HCT116 (cell line): ENCODE results near the gene PLN. TPM values are rescaled to one million over a fixed set of nuclear protein-coding genes. Genes with fewer than 3 reads are reported as not detected.

Experiments
- ATAC-seq: fragments of 200-7000 bp; cut with Tn5 transposase; 2 replicates; pipeline ENCODE4 v1.9.1; 2020; ENCODE audit warnings: mild to moderate bottlenecking, moderate library complexity
- BruUV-seq: library from RNA; stranded (reverse); fragments of 400-500 nt; replicated peaks from 2 replicates; lab custom pipeline; 2021; lab: Mats Ljungman, UMichigan
- CTCF ChIA-PET: fragments of 300-600 bp; sonication (Branson Sonifier 250); formaldehyde crosslinking; loops from one replicate; lab custom pipeline; 2021; ENCODE audit warnings: antibody characterized with exemption; lab: Charles Lee
- POLR2A ChIA-PET: fragments of 300-600, 350-600 bp; sonication (Branson Sonifier 250); formaldehyde crosslinking; loops from one replicate; lab custom pipeline; 2021; ENCODE audit warnings: antibody characterized with exemption; lab: Charles Lee
- RAD21 ChIA-PET, 2 experiments: fragments of 300-600 bp; sonication (Branson Sonifier 250); formaldehyde crosslinking; loops; one replicate each; lab custom pipeline; 2023; ENCODE audit warnings: low total read pairs in 2 of 2; ENCODE audit not compliant: uncharacterized antibody in 2 of 2, unreplicated experiment in 2 of 2, low non-redundant PET in 1 of 2; lab: Charles Lee
- DNase-seq: peaks from one replicate; pipeline ENCODE4 v3.0.0-alpha.2; 2010; ENCODE audit warnings: low read depth, low spot score
- H2AFZ ChIP-seq: fragments of 200-600 bp; shearing (Covaris generic), sonication (generic); 2 replicates; pipeline ENCODE4 v1.6.1; 2017; ENCODE audit warnings: low read depth, mixed run types, mixed read lengths, antibody characterized with exemption, low read length; ENCODE audit not compliant: poor library complexity, severe bottlenecking
- H3K27ac ChIP-seq: 2 replicates; pipeline ENCODE4 v1.5.1; 2012; ENCODE audit warnings: low read depth, low read length
- H3K27me3 ChIP-seq: fragments of 200-600 bp; sonication (generic); 2 replicates; pipeline ENCODE4 v1.6.1; 2016; ENCODE audit warnings: mixed run types, low read length, mixed read lengths; ENCODE audit not compliant: insufficient read depth
- H3K36me3 ChIP-seq, 2 experiments: fragments of 200-500 bp in 1 of 2; fragments of 200-600 bp in 1 of 2; sonication (Bioruptor generic) in 1 of 2; sonication (generic) in 1 of 2; 2 replicates each; pipeline versions ENCODE4 v1.5.1 to v1.6.1; 2014 to 2016; ENCODE audit warnings: low read length in 2 of 2, inconsistent platforms in 1 of 2, mixed read lengths in 1 of 2, mixed run types in 1 of 2; ENCODE audit not compliant: insufficient read depth in 2 of 2, control insufficient read depth in 1 of 2
- H3K4me1 ChIP-seq, 2 experiments: fragments of 200-600 bp in 1 of 2; sonication (generic) in 1 of 2; 2 replicates each; pipeline versions ENCODE4 v1.5.1 to v1.6.1; 2012 to 2017; ENCODE audit warnings: low read length in 2 of 2, inconsistent platforms in 1 of 2, mild to moderate bottlenecking in 1 of 2, mixed read lengths in 1 of 2, mixed run types in 1 of 2, moderate library complexity in 1 of 2; ENCODE audit not compliant: insufficient read depth in 2 of 2, control insufficient read depth in 1 of 2
- H3K4me2 ChIP-seq: fragments of 200-600 bp; sonication (generic); 2 replicates; pipeline ENCODE4 v1.6.1; 2017; ENCODE audit warnings: mixed run types, low read length, mixed read lengths
- H3K4me3 ChIP-seq, 2 experiments: fragments of 200-600 bp in 1 of 2; sonication (generic) in 1 of 2; replicated peaks in 1 of 2; 2 replicates each; pipeline ENCODE4 v1.5.1; 2011 to 2016; ENCODE audit warnings: low read length in 2 of 2, control low read depth in 1 of 2, low read depth in 1 of 2, mild to moderate bottlenecking in 1 of 2, mixed read lengths in 1 of 2, mixed run types in 1 of 2
- H3K79me2 ChIP-seq: fragments of 200-600 bp; sonication (generic); 2 replicates; pipeline ENCODE4 v1.6.1; 2017; ENCODE audit warnings: mild to moderate bottlenecking, mixed run types, low read length, moderate library complexity, mixed read lengths; ENCODE audit not compliant: insufficient read depth
- H3K9ac ChIP-seq: fragments of 200-600 bp; sonication (generic); 2 replicates; pipeline ENCODE4 v1.6.1; 2016; ENCODE audit warnings: low read length, mixed read lengths
- H3K9me2 ChIP-seq: fragments of 200-600 bp; sonication (generic), shearing (Covaris generic); 2 replicates; pipeline ENCODE4 v1.6.1; 2017; ENCODE audit warnings: mixed run types, mild to moderate bottlenecking, moderate library complexity; ENCODE audit not compliant: insufficient read depth
- H3K9me3 ChIP-seq, 2 experiments: fragments of 200-500 bp in 1 of 2; fragments of 200-600 bp in 1 of 2; sonication (Bioruptor generic) in 1 of 2; sonication (generic) in 1 of 2; 2 replicates each; pipeline ENCODE4 v1.6.1; 2014 to 2017; ENCODE audit warnings: low read length in 2 of 2, mixed read lengths in 2 of 2, inconsistent platforms in 1 of 2, low read depth in 1 of 2, mild to moderate bottlenecking in 1 of 2, mixed run types in 1 of 2, moderate library complexity in 1 of 2; ENCODE audit not compliant: control insufficient read depth in 1 of 2, insufficient read depth in 1 of 2
- H4K20me1 ChIP-seq: fragments of 200-600 bp; sonication (generic), shearing (Covaris generic); 2 replicates; pipeline ENCODE4 v1.6.1; 2017; ENCODE audit warnings: mixed run types, mild to moderate bottlenecking, moderate library complexity; ENCODE audit not compliant: insufficient read depth
- EGR1 ChIP-seq: IDR thresholded peaks from 2 replicates; pipeline ENCODE4 v1.6.1; 2012; ENCODE audit warnings: low read depth
- EZH2 ChIP-seq: fragments of 200-600 bp; sonication (generic); IDR thresholded peaks from 2 replicates; pipeline ENCODE4 v1.6.1; 2017; ENCODE audit warnings: antibody characterized with exemption, mixed run types
- FOSL1 ChIP-seq: IDR thresholded peaks from 2 replicates; pipeline ENCODE4 v1.6.1; 2012; ENCODE audit warnings: low read depth
- MAX ChIP-seq: IDR thresholded peaks from 2 replicates; pipeline ENCODE4 v1.6.1; 2012
- POLR2A ChIP-seq: IDR thresholded peaks from 2 replicates; pipeline ENCODE4 v1.7.0; 2011; ENCODE audit warnings: borderline replicate concordance; ENCODE audit not compliant: insufficient read depth, insufficient read length; ENCODE audit errors: extremely low read depth
- RAD21 ChIP-seq: IDR thresholded peaks from 2 replicates; pipeline ENCODE4 v1.6.1; 2012; ENCODE audit warnings: low read depth, mild to moderate bottlenecking
- REST ChIP-seq: IDR thresholded peaks from 2 replicates; pipeline ENCODE4 v1.6.1; 2012; ENCODE audit warnings: low read depth
- SIN3A ChIP-seq: IDR thresholded peaks from 2 replicates; pipeline ENCODE4 v1.6.1; 2012; ENCODE audit warnings: low read depth
- SRF ChIP-seq: IDR thresholded peaks from 2 replicates; pipeline ENCODE4 v1.6.1; 2012; ENCODE audit warnings: low read depth
- YY1 ChIP-seq: IDR thresholded peaks from 2 replicates; pipeline ENCODE4 v1.6.1; 2011; ENCODE audit warnings: low read length, low read depth, moderate library complexity, mild to moderate bottlenecking; ENCODE audit not compliant: insufficient replicate concordance; ENCODE audit errors: extremely low read depth
- intact Hi-C: fragments of 100-400 bp; cut with micrococcal nuclease; formaldehyde crosslinking; loops from 2 replicates; pipeline ENCODE4 v1.10.0; 2022
- total RNA-seq: library from RNA; stranded (reverse); gene quantifications from one replicate; pipeline ENCODE4 v1.2.1, GENCODE V29; 2021; ENCODE audit not compliant: unreplicated experiment
- TF ChIP-seq, protein P1 (sequence below), 3 experiments: fragments of 200-600 bp in 1 of 3; sonication (generic) in 1 of 3; IDR thresholded peaks in 2 of 3; conservative IDR thresholded peaks in 1 of 3; 2 replicates each; pipeline ENCODE4 v1.5.1; 2012 to 2017; ENCODE audit warnings: low read depth in 2 of 3, low read length in 2 of 3, antibody characterized with exemption in 1 of 3, borderline replicate concordance in 1 of 3, control low read depth in 1 of 3, mild to moderate bottlenecking in 1 of 3, mixed read lengths in 1 of 3, mixed run types in 1 of 3, moderate library complexity in 1 of 3; ENCODE audit not compliant: insufficient read depth in 1 of 3

PLN gene
- total RNA-seq, 1 experiment from 2014 or later: not detected

DNA sequence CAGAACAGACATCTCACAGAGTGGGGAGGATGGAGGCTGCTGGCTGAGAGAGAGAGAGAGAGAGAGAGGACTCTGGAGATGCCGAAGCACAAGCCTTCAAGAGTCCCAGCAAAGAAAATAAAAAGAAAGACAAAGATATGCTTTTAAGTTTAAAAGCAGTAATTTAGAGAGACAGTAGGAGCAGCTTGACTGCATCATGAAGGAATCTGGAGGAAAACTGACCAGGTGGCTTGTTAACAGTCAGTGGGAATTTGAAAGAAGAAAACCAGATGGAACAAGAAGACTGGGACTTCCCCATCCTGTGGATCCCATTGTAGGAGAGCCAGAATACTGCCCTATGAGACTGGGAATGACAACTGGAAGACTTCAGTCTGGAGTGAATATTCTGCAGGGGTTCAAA lies 46.3 kb upstream of the PLN start (continued):
- TF ChIP-seq RAD21: no peak
- no peak for TF ChIP-seq YY1
- TF ChIP-seq REST: no peak
- no peak for TF ChIP-seq SIN3A
- no peak for TF ChIP-seq EGR1
- TF ChIP-seq FOSL1: no peak
- TF ChIP-seq, all 23 proteins: peak for 0

DNA sequence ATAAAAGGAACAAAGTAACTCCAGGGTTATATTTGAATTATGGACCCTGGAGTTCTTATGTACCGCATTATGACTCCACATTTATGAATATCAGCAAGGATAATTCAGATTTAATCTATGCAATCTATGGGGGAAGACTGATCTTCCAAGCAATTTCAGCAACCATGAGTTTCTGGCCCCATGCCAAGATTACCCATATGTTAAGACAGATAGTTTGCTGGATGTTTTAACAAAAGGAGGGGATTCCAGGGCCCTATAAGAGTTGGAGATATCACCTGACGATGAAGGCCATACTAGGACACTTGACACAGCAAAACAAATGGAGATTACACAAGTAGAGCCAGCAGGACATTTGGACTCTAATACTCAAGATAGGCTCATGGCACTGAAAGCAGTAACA lies 45.9 kb upstream of the PLN start:
- Histone ChIP-seq H3K36me3 (no peaks in the 10 kb centered on the region), H4K20me1 (no peaks in the 10 kb centered on the region), H3K4me1 (no peaks in the 10 kb centered on the region), H3K79me2 (no peaks in the 10 kb centered on the region), H3K9ac (no peak overlapping the region), H3K4me3 (no peak overlapping the region), H3K4me2 (no peak overlapping the region), H3K9me2 (no peaks in the 10 kb centered on the region), H3K27me3 (no peaks in the 10 kb centered on the region), H2AFZ (no peak overlapping the region), H3K9me3 (no peaks in the 10 kb centered on the region), H3K27ac (no peak overlapping the region)
- TF ChIP-seq, protein P1, sequence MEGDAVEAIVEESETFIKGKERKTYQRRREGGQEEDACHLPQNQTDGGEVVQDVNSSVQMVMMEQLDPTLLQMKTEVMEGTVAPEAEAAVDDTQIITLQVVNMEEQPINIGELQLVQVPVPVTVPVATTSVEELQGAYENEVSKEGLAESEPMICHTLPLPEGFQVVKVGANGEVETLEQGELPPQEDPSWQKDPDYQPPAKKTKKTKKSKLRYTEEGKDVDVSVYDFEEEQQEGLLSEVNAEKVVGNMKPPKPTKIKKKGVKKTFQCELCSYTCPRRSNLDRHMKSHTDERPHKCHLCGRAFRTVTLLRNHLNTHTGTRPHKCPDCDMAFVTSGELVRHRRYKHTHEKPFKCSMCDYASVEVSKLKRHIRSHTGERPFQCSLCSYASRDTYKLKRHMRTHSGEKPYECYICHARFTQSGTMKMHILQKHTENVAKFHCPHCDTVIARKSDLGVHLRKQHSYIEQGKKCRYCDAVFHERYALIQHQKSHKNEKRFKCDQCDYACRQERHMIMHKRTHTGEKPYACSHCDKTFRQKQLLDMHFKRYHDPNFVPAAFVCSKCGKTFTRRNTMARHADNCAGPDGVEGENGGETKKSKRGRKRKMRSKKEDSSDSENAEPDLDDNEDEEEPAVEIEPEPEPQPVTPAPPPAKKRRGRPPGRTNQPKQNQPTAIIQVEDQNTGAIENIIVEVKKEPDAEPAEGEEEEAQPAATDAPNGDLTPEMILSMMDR (IDR thresholded peaks at IDR 0.05 in 2 of 3, conservative IDR thresholded peaks at IDR 0.05 in 1 of 3; ENCODE audit: borderline replicate concordance in 1 of 3, insufficient read depth in 1 of 3, low read depth in 2 of 3, low read length in 2 of 3): no peak
- TF ChIP-seq POLR2A (no peak), SRF (no peak), FOSL1 (no peak), EZH2 (no peak), EGR1 (no peak), MAX (no peak)
- ATAC-seq (no peak), DNase-seq (no peak)
- no TSS peak for BruUV-seq
- intact Hi-C loops: loop anchor here (10.0 kb wide), 1 partner anchor 657 kb away; no protein-coding TSS in a partner anchor
- POLR2A ChIA-PET: no interaction called here
- CTCF ChIA-PET: no interaction called here
- RAD21 ChIA-PET: no interaction called here
